ENCODE results near the gene CCDC78. TPM values are rescaled to one million over a fixed set of nuclear protein-coding genes. Genes with fewer than 3 reads are reported as not detected.

CCDC78 gene
- total RNA-seq, 1 experiment from 2014 or later = 3.5 TPM

DNA sequence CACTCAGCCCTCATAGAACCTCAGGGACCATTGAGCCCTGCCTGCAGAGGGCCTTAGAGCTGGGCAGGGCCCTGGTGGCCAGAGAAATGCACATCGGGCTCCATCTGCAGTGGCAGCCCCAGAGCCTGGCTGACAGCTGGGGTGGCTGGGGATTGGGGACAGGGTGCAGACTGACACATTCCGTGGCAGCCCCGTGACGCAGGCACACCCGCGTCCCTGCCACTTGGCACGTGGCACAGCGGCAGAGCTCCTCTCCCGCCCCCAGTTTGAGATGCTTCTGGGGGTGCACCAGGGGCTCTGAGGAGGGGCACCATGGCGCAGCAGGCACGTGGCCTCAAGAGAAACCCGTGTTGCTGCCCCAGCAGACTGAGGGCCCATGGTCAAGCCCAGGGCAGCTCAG, 22.8 kb downstream of the CCDC78 start:
- Mint-ChIP-seq H3K4me1 (ENCODE audit: low read depth, unreplicated experiment) (no peaks in the 10 kb centered on the region), H3K27me3 (ENCODE audit: insufficient read depth, unreplicated experiment) (peaks cover 14% of the 10 kb centered on the region), H3K4me3 (ENCODE audit: unreplicated experiment) (no peak overlapping the region), H3K36me3 (ENCODE audit: insufficient read depth, unreplicated experiment) (peaks cover 6% of the 10 kb centered on the region), H3K27ac (ENCODE audit: unreplicated experiment) (no peak overlapping the region), H3K9me3 (ENCODE audit: unreplicated experiment) (no peaks in the 10 kb centered on the region)
- intact Hi-C loops (cut with micrococcal nuclease; ENCODE audit: unreplicated experiment) = no loop called here
- TF ChIP-seq, protein P1, sequence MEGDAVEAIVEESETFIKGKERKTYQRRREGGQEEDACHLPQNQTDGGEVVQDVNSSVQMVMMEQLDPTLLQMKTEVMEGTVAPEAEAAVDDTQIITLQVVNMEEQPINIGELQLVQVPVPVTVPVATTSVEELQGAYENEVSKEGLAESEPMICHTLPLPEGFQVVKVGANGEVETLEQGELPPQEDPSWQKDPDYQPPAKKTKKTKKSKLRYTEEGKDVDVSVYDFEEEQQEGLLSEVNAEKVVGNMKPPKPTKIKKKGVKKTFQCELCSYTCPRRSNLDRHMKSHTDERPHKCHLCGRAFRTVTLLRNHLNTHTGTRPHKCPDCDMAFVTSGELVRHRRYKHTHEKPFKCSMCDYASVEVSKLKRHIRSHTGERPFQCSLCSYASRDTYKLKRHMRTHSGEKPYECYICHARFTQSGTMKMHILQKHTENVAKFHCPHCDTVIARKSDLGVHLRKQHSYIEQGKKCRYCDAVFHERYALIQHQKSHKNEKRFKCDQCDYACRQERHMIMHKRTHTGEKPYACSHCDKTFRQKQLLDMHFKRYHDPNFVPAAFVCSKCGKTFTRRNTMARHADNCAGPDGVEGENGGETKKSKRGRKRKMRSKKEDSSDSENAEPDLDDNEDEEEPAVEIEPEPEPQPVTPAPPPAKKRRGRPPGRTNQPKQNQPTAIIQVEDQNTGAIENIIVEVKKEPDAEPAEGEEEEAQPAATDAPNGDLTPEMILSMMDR (IDR thresholded peaks at IDR 0.05; ENCODE audit: insufficient read depth in 1 of 2, low read depth in 1 of 2, low read length in 1 of 2, severe bottlenecking in 1 of 2, unreplicated experiment in 1 of 2) = no peak
- POLR2A ChIA-PET = no interaction called here
- Histone ChIP-seq H3K27me3 (replicated peaks; ENCODE audit: control insufficient read depth, insufficient read depth, low read length) (no peaks in the 10 kb centered on the region; the same call in none of the 2 replicates), H3K36me3 (ENCODE audit: control insufficient read depth, insufficient read depth, low read length) (no peaks in the 10 kb centered on the region), H3K4me3 (ENCODE audit: low read depth, low read length) (no peak overlapping the region), H3K4me1 (peaks cover 5% of the 10 kb centered on the region), H3K9me3 (no peaks in the 10 kb centered on the region)
- CTCF ChIA-PET = interaction anchor here (0.5 kb wide), 1 partner anchor 47 kb away, joined by 3 read pairs; no protein-coding TSS in a partner anchor
- no peak for DNase-seq
- no TSS peak for BruUV-seq (replicated peaks)

DNA sequence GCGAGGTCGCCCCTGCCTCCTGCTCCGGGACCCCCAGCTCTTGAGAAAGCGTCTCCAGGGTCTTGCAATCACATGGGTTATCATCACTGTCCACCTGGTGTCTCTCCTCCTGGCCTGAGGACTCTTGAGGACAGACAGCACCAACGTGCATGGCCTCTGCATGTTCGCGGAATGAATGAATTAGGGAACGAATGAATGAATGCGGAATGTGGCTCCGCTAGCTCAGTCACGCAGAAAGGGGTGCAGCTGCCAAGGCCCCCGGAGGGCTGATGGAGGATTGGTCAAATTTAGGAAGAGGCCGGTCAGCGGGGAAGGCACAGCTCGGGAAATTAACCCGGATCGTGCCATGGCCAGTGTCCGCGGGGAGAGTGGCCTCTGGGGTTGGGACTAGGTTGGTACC, 23.9 kb downstream of the CCDC78 start:
- peaks cover 9% of the 10 kb centered on the region for H3K27me3 Mint-ChIP-seq (ENCODE audit: insufficient read depth, unreplicated experiment)
- Histone ChIP-seq H3K4me3 (ENCODE audit: low read depth, low read length) (no peak overlapping the region), H3K27me3 (replicated peaks; ENCODE audit: control insufficient read depth, insufficient read depth, low read length) (no peaks in the 10 kb centered on the region; the same call in none of the 2 replicates), H3K9me3 (no peaks in the 10 kb centered on the region), H3K36me3 (ENCODE audit: control insufficient read depth, insufficient read depth, low read length) (no peaks in the 10 kb centered on the region), H3K4me1 (peaks cover 5% of the 10 kb centered on the region)
- no TSS peak for BruUV-seq (replicated peaks)
- TF ChIP-seq, protein P1 (IDR thresholded peaks at IDR 0.05; ENCODE audit: insufficient read depth in 1 of 2, low read depth in 1 of 2, low read length in 1 of 2, severe bottlenecking in 1 of 2, unreplicated experiment in 1 of 2) = no peak
- H3K36me3 Mint-ChIP-seq (ENCODE audit: insufficient read depth, unreplicated experiment) = peaks cover 6% of the 10 kb centered on the region
- DNase-seq = no peak
- H3K4me3 Mint-ChIP-seq (ENCODE audit: unreplicated experiment) = no peak overlapping the region
- H3K9me3 Mint-ChIP-seq (ENCODE audit: unreplicated experiment) = no peaks in the 10 kb centered on the region
- ChIA-PET CTCF (no interaction called here), POLR2A (no interaction called here)
- intact Hi-C loops (cut with micrococcal nuclease; ENCODE audit: unreplicated experiment) = no loop called here
- no peaks in the 10 kb centered on the region for H3K4me1 Mint-ChIP-seq (ENCODE audit: low read depth, unreplicated experiment)
- no peak overlapping the region for H3K27ac Mint-ChIP-seq (ENCODE audit: unreplicated experiment)

DNA sequence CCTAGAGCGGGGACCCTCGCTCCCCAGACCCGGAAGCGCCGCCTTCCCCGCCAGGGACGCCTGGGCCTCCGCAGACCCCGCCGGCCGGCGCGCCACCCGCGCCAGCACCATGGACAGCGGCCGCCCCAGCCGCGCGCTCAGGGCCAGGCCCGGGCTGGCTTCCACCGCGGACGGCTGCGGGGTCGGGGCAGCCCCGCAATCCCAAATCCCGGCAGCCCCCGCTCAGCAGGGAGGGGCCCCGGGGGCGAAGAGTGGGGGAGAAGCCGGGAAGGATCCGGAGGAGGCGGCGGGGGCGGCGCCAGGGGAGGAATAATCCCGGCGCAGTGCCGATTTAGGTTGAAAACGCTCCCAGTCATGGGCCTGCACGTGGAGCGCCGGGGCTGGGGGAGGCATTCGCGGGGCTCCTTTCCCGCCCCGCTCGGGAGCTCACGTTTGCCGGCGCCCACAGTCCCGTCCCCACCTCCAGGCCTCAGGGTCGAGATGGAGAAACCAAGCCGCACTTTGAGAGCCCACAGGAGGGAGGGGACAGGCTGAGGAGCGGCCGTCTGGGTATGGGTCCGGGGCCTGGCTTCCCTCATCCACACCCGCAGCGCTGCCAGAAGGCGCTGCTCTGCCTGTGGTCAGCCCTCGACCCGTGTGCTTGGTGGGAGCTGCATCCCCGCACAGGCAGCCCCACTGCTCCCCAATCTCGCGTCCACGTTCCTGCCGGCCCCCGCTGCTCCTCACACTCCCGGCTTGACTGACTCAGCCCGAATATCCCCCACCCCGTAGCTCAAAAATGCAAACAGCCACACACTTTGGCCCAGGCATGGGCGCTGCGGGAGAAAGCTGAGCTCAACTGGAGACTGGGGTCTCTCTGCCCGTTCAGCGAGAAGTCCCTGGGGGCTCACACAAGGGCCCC, 25.3 kb downstream of the CCDC78 start:
- no peaks in the 10 kb centered on the region for H3K4me1 Mint-ChIP-seq (ENCODE audit: low read depth, unreplicated experiment)
- peak in 1 of 2 experiments; percentile 75 for DNase-seq
- Histone ChIP-seq H3K4me3 (ENCODE audit: low read depth, low read length) (no peak overlapping the region), H3K4me1 (peaks cover 5% of the 10 kb centered on the region), H3K36me3 (ENCODE audit: control insufficient read depth, insufficient read depth, low read length) (no peaks in the 10 kb centered on the region), H3K9me3 (no peaks in the 10 kb centered on the region), H3K27me3 (replicated peaks; ENCODE audit: control insufficient read depth, insufficient read depth, low read length) (no peaks in the 10 kb centered on the region; the same call in none of the 2 replicates)
- H3K9me3 Mint-ChIP-seq (ENCODE audit: unreplicated experiment) = no peaks in the 10 kb centered on the region
- H3K36me3 Mint-ChIP-seq (ENCODE audit: insufficient read depth, unreplicated experiment) = peaks cover 6% of the 10 kb centered on the region
- intact Hi-C loops (cut with micrococcal nuclease; ENCODE audit: unreplicated experiment) = no loop called here
- TF ChIP-seq, protein P1 (IDR thresholded peaks at IDR 0.05; ENCODE audit: insufficient read depth in 1 of 2, low read depth in 1 of 2, low read length in 1 of 2, severe bottlenecking in 1 of 2, unreplicated experiment in 1 of 2) = no peak
- no TSS peak for BruUV-seq (replicated peaks)
- no peak overlapping the region for H3K4me3 Mint-ChIP-seq (ENCODE audit: unreplicated experiment)
- POLR2A ChIA-PET = no interaction called here
- no peak overlapping the region for H3K27ac Mint-ChIP-seq (ENCODE audit: unreplicated experiment)
- CTCF ChIA-PET = no interaction called here
- H3K27me3 Mint-ChIP-seq (ENCODE audit: insufficient read depth, unreplicated experiment) = peaks cover 9% of the 10 kb centered on the region

Measured in Caco-2 (cell line).